TTC549 (cell line): Measurements from ENCODE around the gene MATK.
A peak's percentile ranks its signal among the peaks of the same experiment; 100 is the strongest.

Experiments used
- FAIRE-seq: peaks from 2 replicates; lab custom pipeline; 2012; peaks lifted over from hg19 to GRCh38; lab: Jason Lieb, UNC

Gene MATK

DNA sequence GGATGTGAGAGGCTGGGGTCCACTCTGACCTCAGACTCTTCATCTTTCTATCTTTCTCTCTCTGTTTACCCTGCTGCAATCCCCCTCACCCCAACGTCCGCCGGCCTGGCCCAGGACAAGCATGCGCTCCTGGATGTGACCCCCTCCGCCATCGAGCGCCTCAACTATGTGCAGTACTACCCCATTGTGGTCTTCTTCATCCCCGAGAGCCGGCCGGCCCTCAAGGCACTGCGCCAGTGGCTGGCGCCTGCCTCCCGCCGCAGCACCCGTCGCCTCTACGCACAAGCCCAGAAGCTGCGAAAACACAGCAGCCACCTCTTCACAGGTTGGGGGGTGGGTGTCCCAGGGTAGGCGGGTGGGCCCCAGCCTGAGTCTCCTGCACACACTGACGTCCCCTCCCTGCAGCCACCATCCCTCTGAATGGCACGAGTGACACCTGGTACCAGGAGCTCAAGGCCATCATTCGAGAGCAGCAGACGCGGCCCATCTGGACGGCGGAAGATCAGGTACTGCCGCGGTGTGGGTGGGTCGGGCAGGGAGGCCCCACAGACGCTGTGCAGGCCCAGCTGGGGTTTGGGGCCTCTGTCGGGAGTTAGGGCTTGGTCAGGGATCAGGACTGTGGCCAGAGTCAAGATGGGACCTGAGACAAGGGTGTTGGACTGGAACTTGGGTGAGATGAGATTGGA is 39.7 kb downstream of the MATK start:
- FAIRE-seq: no peak

DNA sequence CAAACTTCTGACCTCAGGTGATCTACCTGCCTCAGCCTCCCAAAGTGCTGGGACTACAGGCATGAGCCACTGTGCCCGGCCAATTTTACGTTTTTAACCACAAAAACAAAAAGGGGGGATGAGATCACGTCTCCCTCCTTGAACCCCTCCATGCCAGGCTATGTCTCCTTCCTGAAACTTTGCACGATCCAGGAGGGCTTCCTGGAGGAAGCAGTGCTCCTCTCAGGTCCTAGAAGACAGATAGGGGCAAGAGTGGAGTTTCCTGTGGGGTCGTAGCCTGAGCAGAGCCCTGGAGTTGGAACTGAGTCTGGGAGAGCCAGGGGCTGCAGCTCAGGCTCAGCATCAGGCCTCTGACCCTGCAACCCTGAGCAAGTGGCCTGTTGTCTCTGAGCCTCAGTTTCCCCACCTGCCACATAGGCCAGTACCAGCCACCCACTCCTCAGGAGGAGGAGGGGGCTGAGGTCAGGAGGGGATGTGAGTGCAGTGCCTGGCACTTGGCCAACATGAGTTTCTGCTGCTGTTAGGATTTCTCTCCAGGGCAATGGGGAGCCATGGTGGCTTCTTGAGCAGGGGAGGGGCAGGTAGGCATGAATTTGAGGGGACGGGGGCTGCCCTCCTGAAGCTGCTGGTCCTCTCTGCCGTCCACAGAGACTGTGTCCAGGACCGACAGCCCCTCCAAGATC is 40.7 kb downstream of the MATK start:
- FAIRE-seq: no peak

DNA sequence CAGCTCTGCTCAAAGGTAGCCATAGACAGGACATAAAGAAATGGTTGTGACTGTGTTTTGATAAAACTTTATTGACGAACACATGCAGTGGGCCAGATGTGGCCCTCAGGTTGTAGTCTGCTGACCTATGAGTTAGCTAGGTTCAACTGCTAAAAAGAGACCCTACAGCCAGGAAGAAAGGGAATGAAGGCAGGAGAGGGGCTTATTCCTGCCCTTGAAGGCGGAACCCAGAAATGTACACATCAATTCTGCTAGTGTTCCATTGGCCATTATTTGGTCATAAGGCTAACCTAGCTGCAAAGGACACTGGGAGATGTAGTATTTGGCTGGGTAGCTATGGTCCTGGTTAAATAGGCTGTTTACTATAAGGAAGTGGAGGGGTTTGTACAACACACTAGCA is 42.7 kb downstream of the MATK start:
- peak; percentile 48 for FAIRE-seq

DNA sequence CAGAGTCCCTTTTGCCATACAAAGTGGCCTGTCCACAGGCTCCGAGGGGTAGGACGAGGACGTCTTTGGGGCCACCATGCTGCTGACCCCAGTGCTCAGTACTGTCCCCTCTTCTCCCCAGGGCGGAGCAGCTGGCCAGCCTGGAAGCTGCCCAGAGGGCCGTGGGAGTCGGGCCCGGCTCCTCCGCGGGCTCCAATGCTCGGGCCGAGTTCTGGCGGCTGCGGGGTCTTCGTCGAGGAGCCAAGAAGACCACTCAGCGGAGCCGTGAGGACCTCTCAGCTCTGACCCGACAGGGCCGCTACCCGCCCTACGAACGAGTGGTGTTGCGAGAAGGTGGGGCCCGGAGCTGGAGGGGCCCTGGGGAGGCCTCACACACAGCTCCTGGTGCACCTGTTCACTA is 45.8 kb downstream of the MATK start:
- no peak for FAIRE-seq

DNA sequence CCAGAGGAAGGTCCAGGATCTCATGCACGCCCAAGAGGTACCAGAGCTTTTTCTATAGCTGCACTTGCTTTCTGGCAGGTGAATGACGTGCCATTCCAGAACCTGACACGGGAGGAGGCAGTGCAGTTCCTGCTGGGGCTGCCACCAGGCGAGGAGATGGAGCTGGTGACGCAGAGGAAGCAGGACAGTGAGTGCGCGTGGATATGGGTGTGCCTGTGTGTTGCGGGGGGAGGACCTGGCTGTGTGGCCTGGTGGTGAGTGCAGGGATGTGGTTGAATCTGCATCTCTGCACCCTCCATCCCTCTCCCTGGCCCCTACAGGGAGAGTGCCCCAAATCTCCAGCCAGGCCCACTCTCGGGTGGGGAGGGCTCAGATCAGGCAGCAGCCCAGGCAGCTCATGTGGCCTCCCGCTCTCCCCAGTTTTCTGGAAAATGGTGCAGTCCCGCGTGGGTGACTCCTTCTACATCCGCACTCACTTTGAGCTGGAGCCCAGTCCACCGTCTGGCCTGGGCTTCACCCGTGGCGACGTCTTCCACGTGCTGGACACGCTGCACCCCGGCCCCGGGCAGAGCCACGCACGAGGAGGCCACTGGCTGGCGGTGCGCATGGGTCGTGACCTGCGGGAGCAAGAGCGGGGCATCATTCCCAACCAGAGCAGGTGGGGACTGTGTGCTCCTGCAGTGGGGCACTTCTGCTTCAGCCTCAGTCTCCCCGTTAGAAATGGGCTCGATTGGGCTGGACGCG is 47.5 kb downstream of the MATK start:
- FAIRE-seq: no peak

DNA sequence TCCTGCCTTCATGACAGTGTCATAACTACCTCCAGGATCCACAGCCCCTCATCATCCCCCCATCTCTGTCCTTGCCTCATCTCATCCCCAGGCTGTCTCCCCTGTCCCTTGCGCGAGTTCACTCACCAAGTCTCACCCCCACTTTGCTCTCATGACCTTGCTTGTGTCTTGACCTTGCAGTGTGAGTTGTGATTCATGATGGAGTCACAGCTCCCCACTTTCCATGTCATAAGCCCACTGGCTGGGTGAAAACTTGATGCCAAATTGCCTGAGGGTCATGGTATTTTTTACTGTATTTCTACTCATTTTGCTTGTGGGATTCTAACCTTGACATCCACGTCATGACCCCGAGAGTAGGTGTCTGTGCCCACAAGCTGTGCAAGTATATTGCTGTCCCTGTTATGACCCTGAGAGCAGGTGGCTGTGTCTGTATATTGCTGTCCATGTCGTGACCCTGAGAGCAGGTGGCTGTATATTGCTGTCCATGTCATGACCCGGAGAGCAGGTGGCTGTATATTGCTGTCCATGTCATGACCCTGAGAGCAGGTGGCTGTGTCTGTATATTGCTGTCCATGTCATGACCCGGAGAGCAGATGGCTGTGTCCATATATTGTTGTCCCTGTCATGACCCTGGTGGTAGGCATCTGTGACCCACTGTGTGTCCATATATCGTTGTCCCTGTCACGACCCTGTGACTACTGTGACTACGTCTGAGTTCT is 48.5 kb downstream of the MATK start:
- FAIRE-seq: no peak

DNA sequence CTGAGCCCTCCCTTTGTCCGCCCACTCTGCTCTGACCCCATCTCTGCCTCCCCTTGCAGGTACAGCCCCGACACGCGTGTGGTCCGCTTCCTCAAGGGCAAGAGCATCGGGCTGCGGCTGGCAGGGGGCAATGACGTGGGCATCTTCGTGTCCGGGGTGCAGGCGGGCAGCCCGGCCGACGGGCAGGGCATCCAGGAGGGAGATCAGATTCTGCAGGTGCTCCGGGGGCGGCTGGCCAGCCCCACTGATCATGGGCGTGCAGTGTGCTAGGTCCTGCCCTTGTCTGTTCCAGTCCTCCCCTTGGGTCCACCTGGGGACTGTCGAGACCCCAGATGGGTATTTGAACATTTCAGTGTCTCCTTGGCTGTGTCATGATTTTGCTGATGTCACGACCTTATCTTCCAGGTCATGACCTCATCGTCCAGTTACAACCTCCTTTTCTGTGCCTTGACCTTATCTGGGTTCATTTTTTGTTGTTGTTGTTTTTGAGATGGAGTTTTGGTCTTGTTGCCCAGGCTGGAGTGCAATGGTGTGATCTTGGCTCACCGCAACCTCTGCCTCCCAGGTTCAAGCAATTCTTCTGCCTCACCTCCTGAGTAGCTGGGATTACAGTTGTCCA is 50.0 kb downstream of the MATK start:
- no peak for FAIRE-seq

DNA sequence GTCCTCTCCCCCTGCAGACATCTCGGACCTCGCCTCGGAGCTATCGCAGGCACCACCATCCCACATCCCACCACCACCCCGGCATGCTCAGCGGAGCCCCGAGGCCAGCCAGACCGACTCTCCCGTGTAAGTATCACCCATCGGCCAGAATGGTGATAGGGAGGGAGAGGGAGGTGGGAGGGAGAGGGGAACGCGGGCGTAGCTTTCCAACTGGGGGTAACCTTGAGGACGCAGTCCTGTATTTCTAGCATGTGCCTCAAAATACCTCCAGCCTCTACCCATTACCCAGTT is 51.9 kb downstream of the MATK start:
- FAIRE-seq: no peak

DNA sequence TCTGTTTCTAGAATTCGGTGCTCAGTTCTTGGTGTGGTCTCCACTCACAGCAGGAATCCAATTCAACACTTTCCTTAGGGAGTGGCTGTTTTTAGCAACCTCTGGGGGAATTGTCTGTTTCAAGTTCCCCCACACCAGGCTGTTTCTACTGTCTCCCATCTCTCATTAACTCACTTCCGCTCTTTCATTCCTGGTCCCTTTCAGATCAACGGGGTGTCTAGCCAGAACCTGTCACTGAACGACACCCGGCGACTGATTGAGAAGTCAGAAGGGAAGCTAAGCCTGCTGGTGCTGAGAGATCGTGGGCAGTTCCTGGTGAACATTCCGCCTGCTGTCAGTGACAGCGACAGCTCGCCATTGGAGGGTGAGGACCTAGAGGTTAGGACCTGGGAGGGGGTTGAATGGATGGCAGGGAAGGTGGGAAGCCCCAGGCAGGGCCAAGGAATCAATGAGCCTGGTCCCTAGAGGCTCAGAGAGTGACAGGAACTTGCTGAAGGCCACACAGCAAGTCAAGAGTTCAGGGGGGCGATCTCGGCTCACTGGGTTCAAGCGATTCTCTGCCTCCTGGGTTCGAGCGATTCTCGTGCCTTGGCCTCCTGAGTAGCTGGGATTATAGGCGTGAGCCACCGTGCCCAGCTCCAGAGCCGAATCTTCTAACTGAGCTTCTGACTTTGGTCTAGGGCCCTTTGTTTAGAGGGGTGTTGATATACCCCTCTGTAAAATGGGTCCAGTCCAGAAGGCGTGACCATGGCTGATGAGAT is 52.5 kb downstream of the MATK start:
- FAIRE-seq: no peak

DNA sequence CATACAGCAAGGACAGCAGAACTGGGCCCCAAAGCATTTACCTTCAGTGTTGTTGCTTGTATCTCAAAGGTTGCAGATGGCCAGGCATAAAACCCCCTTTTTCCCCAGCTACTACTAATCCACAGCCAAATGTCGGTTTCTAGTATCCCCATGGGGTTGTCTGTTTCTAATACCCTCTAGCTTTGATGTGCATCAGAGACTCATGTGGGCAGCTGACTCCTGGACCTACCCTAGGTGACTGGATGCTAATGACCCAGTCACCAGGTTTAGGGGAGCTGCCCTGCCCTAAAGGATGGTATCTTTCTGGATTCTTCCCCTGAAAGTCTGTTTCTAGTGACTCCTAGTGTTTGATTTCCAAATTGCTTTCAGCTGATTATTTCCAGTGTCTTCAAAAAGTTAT is 54.1 kb downstream of the MATK start:
- no peak for FAIRE-seq

DNA sequence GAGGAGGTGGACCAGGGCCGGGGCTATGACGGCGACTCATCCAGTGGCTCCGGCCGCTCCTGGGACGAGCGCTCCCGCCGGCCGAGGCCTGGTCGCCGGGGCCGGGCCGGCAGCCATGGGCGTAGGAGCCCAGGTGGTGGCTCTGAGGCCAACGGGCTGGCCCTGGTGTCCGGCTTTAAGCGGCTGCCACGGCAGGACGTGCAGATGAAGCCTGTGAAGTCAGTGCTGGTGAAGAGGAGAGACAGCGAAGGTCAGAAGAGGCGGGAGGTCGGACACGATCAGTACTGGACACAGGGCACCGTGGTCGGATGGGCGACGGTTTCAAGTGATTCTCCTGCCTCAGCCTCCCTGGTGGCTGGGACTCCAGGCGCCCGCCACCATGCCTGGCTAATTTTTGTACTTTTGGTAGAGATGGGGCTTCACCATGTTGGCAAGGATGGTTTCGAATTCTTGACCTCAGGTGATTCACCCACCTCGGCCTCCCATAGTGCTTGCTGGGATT is 55.7 kb downstream of the MATK start:
- no peak for FAIRE-seq
